Measurements from ENCODE around the gene INO80D.
A peak's percentile ranks its signal among the peaks of the same experiment; 100 is the strongest.

The INO80D gene

GRCh38 chr2:206068207-206068606 lies 17.8 kb downstream of the INO80D start:
- H3K27ac ChIP-seq (ENCODE audit: low read length, poor library complexity, severe bottlenecking) = no peak overlapping the region
- H3K36me3 ChIP-seq (ENCODE audit: control insufficient read depth in 1 of 2, insufficient read depth in 2 of 2, low read depth in 1 of 2, low read length in 2 of 2) = no peaks in the 10 kb centered on the region
- peaks cover 20% of the 10 kb centered on the region for H3K79me1 ChIP-seq (replicated peaks; ENCODE audit: low read length, poor library complexity, severe bottlenecking)
- H3K27me3 ChIP-seq (ENCODE audit: control insufficient read depth in 1 of 2, insufficient read depth in 1 of 2, low read length in 2 of 2) = no peaks in the 10 kb centered on the region
- H3K4ac ChIP-seq (ENCODE audit: low read depth in 1 of 2, low read length in 2 of 2) = no peak overlapping the region
- H2AK5ac ChIP-seq (ENCODE audit: low read length, severe bottlenecking) = no peak overlapping the region
- no peak overlapping the region for H2BK12ac ChIP-seq (ENCODE audit: low read length in 2 of 2)
- no peak overlapping the region for H2BK5ac ChIP-seq (ENCODE audit: low read depth, low read length, poor library complexity, severe bottlenecking)
- WGBS = 100% methylated on average over 1 of the region's 1 CpG
- H2BK120ac ChIP-seq (ENCODE audit: low read depth, low read length) = no peak overlapping the region
- H3K4me2 ChIP-seq (ENCODE audit: low read length, poor library complexity, severe bottlenecking) = no peak overlapping the region
- H3K4me3 ChIP-seq (ENCODE audit: insufficient read depth in 1 of 2, low read depth in 1 of 2, low read length in 2 of 2) = no peak overlapping the region
- no peak overlapping the region for H3K23ac ChIP-seq (ENCODE audit: low read length in 2 of 2)
- no peak overlapping the region for H4K8ac ChIP-seq (ENCODE audit: low read length)
- H3K14ac ChIP-seq (ENCODE audit: low read length in 2 of 2) = no peak overlapping the region
- H3K9ac ChIP-seq (ENCODE audit: low read length) = no peak overlapping the region
- no peak overlapping the region for H2AFZ ChIP-seq (ENCODE audit: low read depth, low read length)
- no peaks in the 10 kb centered on the region for H3K9me3 ChIP-seq (ENCODE audit: control insufficient read depth, low read length)
- no peak overlapping the region for H2BK15ac ChIP-seq (ENCODE audit: low read depth, poor library complexity, severe bottlenecking)
- DNase-seq = no peak
- H3K18ac ChIP-seq (ENCODE audit: low read depth in 1 of 2, low read length in 2 of 2) = no peak overlapping the region
- H3K4me1 ChIP-seq (ENCODE audit: control insufficient read depth, insufficient read depth, low read depth, low read length) = no peaks in the 10 kb centered on the region
- no peak overlapping the region for H4K91ac ChIP-seq (ENCODE audit: low read length)

- Histone ChIP-seq H3K14ac (ENCODE audit: low read length in 2 of 2) (no peak overlapping the region), H2AFZ (ENCODE audit: low read depth, low read length) (no peak overlapping the region), H3K9me3 (ENCODE audit: control insufficient read depth, low read length) (no peaks in the 10 kb centered on the region), H3K18ac (ENCODE audit: low read depth in 1 of 2, low read length in 2 of 2) (no peak overlapping the region), H2AK5ac (ENCODE audit: low read length, severe bottlenecking) (no peak overlapping the region), H3K23ac (ENCODE audit: low read length in 2 of 2) (no peak overlapping the region), H3K4me2 (ENCODE audit: low read length, poor library complexity, severe bottlenecking) (no peak overlapping the region), H2BK5ac (ENCODE audit: low read depth, low read length, poor library complexity, severe bottlenecking) (no peak overlapping the region), H4K91ac (ENCODE audit: low read length) (no peak overlapping the region), H2BK15ac (ENCODE audit: low read depth, poor library complexity, severe bottlenecking) (no peak overlapping the region), H3K4ac (ENCODE audit: low read depth in 1 of 2, low read length in 2 of 2) (no peak overlapping the region), H2BK12ac (ENCODE audit: low read length in 2 of 2) (no peak overlapping the region), H2BK120ac (ENCODE audit: low read depth, low read length) (no peak overlapping the region), H3K27me3 (ENCODE audit: control insufficient read depth in 1 of 2, insufficient read depth in 1 of 2, low read length in 2 of 2) (no peaks in the 10 kb centered on the region), H4K8ac (ENCODE audit: low read length) (no peak overlapping the region), H3K9ac (ENCODE audit: low read length) (no peak overlapping the region), H3K27ac (ENCODE audit: low read length, poor library complexity, severe bottlenecking) (no peak overlapping the region), H3K4me3 (ENCODE audit: insufficient read depth in 1 of 2, low read depth in 1 of 2, low read length in 2 of 2) (no peak overlapping the region), H3K4me1 (ENCODE audit: control insufficient read depth, insufficient read depth, low read depth, low read length) (no peaks in the 10 kb centered on the region), H3K79me1 (replicated peaks; ENCODE audit: low read length, poor library complexity, severe bottlenecking) (peaks cover 17% of the 10 kb centered on the region), H3K36me3 (ENCODE audit: control insufficient read depth in 1 of 2, insufficient read depth in 2 of 2, low read depth in 1 of 2, low read length in 2 of 2) (peaks cover 8 to 22% of the 10 kb centered on the region in 2 experiments)
- WGBS = no CpG with 5 or more reads among the region's 2 CpGs
- DNase-seq = no peak
Measured at GRCh38 chr2:206064077-206064476, 21.9 kb downstream of the INO80D start.

GRCh38 chr2:206063635-206064034 lies 22.3 kb downstream of the INO80D start:
- Histone ChIP-seq H3K14ac (ENCODE audit: low read length in 2 of 2) (no peak overlapping the region), H3K4me2 (ENCODE audit: low read length, poor library complexity, severe bottlenecking) (no peak overlapping the region), H3K4me3 (ENCODE audit: insufficient read depth in 1 of 2, low read depth in 1 of 2, low read length in 2 of 2) (no peak overlapping the region), H3K18ac (ENCODE audit: low read depth in 1 of 2, low read length in 2 of 2) (no peak overlapping the region), H2BK5ac (ENCODE audit: low read depth, low read length, poor library complexity, severe bottlenecking) (no peak overlapping the region), H3K4ac (ENCODE audit: low read depth in 1 of 2, low read length in 2 of 2) (no peak overlapping the region), H2BK12ac (ENCODE audit: low read length in 2 of 2) (no peak overlapping the region), H4K91ac (ENCODE audit: low read length) (no peak overlapping the region), H4K8ac (ENCODE audit: low read length) (no peak overlapping the region), H3K36me3 (ENCODE audit: control insufficient read depth in 1 of 2, insufficient read depth in 2 of 2, low read depth in 1 of 2, low read length in 2 of 2) (peaks cover 8 to 22% of the 10 kb centered on the region in 2 experiments), H3K4me1 (ENCODE audit: control insufficient read depth, insufficient read depth, low read depth, low read length) (no peaks in the 10 kb centered on the region), H2BK15ac (ENCODE audit: low read depth, poor library complexity, severe bottlenecking) (no peak overlapping the region), H3K23ac (ENCODE audit: low read length in 2 of 2) (no peak overlapping the region), H3K79me1 (replicated peaks; ENCODE audit: low read length, poor library complexity, severe bottlenecking) (peaks cover 16% of the 10 kb centered on the region), H3K9me3 (ENCODE audit: control insufficient read depth, low read length) (no peaks in the 10 kb centered on the region), H3K9ac (ENCODE audit: low read length) (no peak overlapping the region), H2BK120ac (ENCODE audit: low read depth, low read length) (no peak overlapping the region), H2AFZ (ENCODE audit: low read depth, low read length) (no peak overlapping the region), H3K27me3 (ENCODE audit: control insufficient read depth in 1 of 2, insufficient read depth in 1 of 2, low read length in 2 of 2) (no peaks in the 10 kb centered on the region), H2AK5ac (ENCODE audit: low read length, severe bottlenecking) (no peak overlapping the region), H3K27ac (ENCODE audit: low read length, poor library complexity, severe bottlenecking) (no peak overlapping the region)
- 100% methylated on average over 1 of the region's 1 CpG for WGBS
- no peak for DNase-seq

GRCh38 chr2:206062724-206063123 lies 23.2 kb downstream of the INO80D start:
- no peak for DNase-seq
- H3K4ac ChIP-seq (ENCODE audit: low read depth in 1 of 2, low read length in 2 of 2) = no peak overlapping the region
- no peak overlapping the region for H2AK5ac ChIP-seq (ENCODE audit: low read length, severe bottlenecking)
- H2AFZ ChIP-seq (ENCODE audit: low read depth, low read length) = no peak overlapping the region
- no peak overlapping the region for H3K23ac ChIP-seq (ENCODE audit: low read length in 2 of 2)
- H2BK12ac ChIP-seq (ENCODE audit: low read length in 2 of 2) = no peak overlapping the region
- peaks cover 11% of the 10 kb centered on the region for H3K79me1 ChIP-seq (replicated peaks; ENCODE audit: low read length, poor library complexity, severe bottlenecking)
- no peak overlapping the region for H3K9ac ChIP-seq (ENCODE audit: low read length)
- H2BK120ac ChIP-seq (ENCODE audit: low read depth, low read length) = no peak overlapping the region
- H4K8ac ChIP-seq (ENCODE audit: low read length) = no peak overlapping the region
- 88% methylated on average over 6 of the region's 7 CpGs for WGBS
- no peak overlapping the region for H2BK5ac ChIP-seq (ENCODE audit: low read depth, low read length, poor library complexity, severe bottlenecking)
- H3K4me1 ChIP-seq (ENCODE audit: control insufficient read depth, insufficient read depth, low read depth, low read length) = no peaks in the 10 kb centered on the region
- H2BK15ac ChIP-seq (ENCODE audit: low read depth, poor library complexity, severe bottlenecking) = no peak overlapping the region
- H4K91ac ChIP-seq (ENCODE audit: low read length) = no peak overlapping the region
- no peak overlapping the region for H3K18ac ChIP-seq (ENCODE audit: low read depth in 1 of 2, low read length in 2 of 2)
- peaks cover 8 to 22% of the 10 kb centered on the region in 2 experiments for H3K36me3 ChIP-seq (ENCODE audit: control insufficient read depth in 1 of 2, insufficient read depth in 2 of 2, low read depth in 1 of 2, low read length in 2 of 2)
- H3K4me2 ChIP-seq (ENCODE audit: low read length, poor library complexity, severe bottlenecking) = no peak overlapping the region
- no peak overlapping the region for H3K27ac ChIP-seq (ENCODE audit: low read length, poor library complexity, severe bottlenecking)
- no peak overlapping the region for H3K4me3 ChIP-seq (ENCODE audit: insufficient read depth in 1 of 2, low read depth in 1 of 2, low read length in 2 of 2)
- H3K27me3 ChIP-seq (ENCODE audit: control insufficient read depth in 1 of 2, insufficient read depth in 1 of 2, low read length in 2 of 2) = no peaks in the 10 kb centered on the region
- no peaks in the 10 kb centered on the region for H3K9me3 ChIP-seq (ENCODE audit: control insufficient read depth, low read length)
- H3K14ac ChIP-seq (ENCODE audit: low read length in 2 of 2) = peak overlapping the region in 1 of 2 experiments; percentile 60

Measured in mesenchymal stem cell (in vitro differentiated cells and primary cell).